DMS53 treated with DMSO at 0.1 percent for 48 hours (cell line): ENCODE results near the gene DNAAF2.
"Not testable (repeated sequence)": the region's sequence is repeated elsewhere in the genome, so short reads cannot be mapped to it uniquely, and the experiment has no call there.

Source experiments
- DNase-seq: peaks from one replicate; lab custom pipeline; 2025; ENCODE audit not compliant: unreplicated experiment; lab: John Stamatoyannopoulos, UW

DNAAF2 gene

GRCh38 chr14:49584981-49585640 is 49.9 kb downstream of the DNAAF2 start:
- not testable (repeated sequence) for DNase-seq

GRCh38 chr14:49584058-49584457 is 51.0 kb downstream of the DNAAF2 start:
- DNase-seq: no peak

DNA sequence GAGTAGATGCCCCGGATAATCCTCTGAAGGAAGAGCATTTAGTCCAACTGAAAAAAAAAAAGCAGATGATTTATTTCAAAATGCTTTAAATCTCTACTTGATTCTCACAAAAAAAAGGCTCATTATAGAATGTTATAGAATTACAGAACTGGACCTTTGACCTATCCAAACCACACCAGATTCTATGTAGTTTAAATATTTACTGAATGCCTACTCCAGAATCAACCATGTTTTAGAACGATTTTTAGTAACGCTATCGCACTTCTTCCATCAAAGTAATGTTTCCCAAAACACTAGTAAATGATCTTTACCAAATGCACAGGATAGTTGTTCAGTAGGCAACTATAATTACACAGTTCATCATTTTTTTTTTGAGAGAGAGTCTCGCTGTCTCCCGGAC is 51.4 kb downstream of the DNAAF2 start:
- DNase-seq: no peak

- DNase-seq: no peak
Observed at GRCh38 chr14:49582113-49582977, 52.7 kb downstream of the DNAAF2 start.

DNA sequence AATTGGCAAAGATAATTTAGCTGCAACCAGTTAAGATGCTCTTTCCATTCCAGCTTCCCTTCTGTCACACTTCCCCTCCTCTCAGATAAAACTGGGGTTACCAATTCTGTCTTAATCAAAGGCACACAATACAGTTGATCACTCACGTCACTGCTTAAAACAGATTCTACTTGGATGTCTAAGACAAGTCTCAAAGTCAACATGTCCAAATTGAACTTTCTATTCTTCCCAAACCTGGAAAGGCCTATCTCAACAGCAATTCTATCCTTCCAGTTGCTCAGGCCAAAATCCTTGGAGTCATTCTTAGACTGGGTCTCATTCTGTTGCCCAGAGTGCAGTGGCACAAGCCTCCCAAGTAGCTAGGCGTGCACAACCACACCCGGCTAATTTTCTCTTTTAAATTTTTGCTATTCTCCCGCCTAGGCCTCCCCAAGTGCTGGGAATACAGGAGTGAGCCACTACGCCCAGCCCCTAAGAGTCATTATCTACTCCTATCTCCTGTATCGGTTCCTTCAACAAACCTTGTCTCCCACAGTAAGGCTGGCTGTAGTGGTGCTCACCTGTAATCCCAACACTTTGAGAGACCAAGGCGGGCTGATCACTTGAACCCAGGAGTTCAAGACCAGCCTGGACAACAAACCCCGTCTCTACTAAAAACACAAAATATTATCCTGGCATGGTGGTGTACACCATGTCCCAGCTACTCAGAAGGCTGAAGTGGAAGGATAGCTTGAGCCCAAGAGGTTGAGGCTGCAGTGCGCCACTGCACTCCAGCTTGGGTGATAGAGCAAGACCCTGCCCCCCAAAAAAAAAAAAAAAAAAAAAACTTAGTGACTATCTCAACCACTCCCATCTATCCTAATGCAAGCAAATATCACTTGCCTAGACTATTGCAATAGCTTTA is 53.6 kb downstream of the DNAAF2 start:
- no peak for DNase-seq

DNA sequence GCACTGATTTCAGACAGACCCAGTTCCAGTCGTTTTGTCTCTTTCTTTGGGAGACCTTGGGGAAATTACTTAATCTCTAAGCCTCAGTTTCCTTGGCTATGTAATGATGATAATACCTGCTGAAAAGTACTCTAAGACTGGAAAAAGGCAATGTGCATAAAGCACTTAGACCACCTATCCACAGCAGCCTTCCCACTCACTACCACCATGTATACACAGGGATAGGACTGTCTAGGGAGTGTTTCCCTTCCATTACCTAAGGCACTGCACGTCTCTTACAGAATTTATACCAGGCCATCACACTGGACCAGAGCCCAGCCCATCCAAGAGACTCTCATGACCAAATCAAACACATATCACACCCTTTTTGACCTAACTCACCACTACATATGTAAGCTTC is 55.2 kb downstream of the DNAAF2 start:
- no peak for DNase-seq

GRCh38 chr14:49578141-49578540 is 56.9 kb downstream of the DNAAF2 start:
- DNase-seq: no peak
